Liver (tissue), 9 donors: ENCODE measurements around the gene CDC14A. TPM values are rescaled to one million over a fixed set of nuclear protein-coding genes. Genes with fewer than 3 reads are reported as not detected.

Experiments
- DNase-seq: peaks from one replicate; pipeline ENCODE4 v3.0.0-alpha.2; 2017; ENCODE audit warnings: low spot score
- H3K27ac ChIP-seq, 2 donors: one replicate each; pipeline ENCODE4 v1.7.0; 2013; ENCODE audit warnings: inconsistent platforms in 2 of 2, low read length in 2 of 2, control low read depth in 1 of 2, low read depth in 1 of 2, mild to moderate bottlenecking in 1 of 2
- H3K27me3 ChIP-seq, 4 donors: one replicate each; pipeline versions ENCODE4 v1.6.1 to v1.7.0; 2013; ENCODE audit warnings: low read length in 3 of 4, inconsistent platforms in 1 of 4, mild to moderate bottlenecking in 1 of 4, moderate library complexity in 1 of 4; ENCODE audit not compliant: control insufficient read depth in 4 of 4, insufficient read depth in 4 of 4
- H3K36me3 ChIP-seq, 4 donors: one replicate each; pipeline versions ENCODE4 v1.6.1 to v1.7.0; 2013; ENCODE audit warnings: low read length in 3 of 4, mild to moderate bottlenecking in 3 of 4, low read depth in 1 of 4, moderate library complexity in 1 of 4; ENCODE audit not compliant: control insufficient read depth in 4 of 4, insufficient read depth in 3 of 4
- H3K4me1 ChIP-seq, 4 donors: one replicate each; pipeline versions ENCODE4 v1.6.1 to v1.7.0; 2013; ENCODE audit warnings: low read length in 3 of 4, mild to moderate bottlenecking in 3 of 4, moderate library complexity in 1 of 4; ENCODE audit not compliant: control insufficient read depth in 4 of 4, insufficient read depth in 4 of 4
- H3K4me3 ChIP-seq, 3 donors: one replicate each; pipeline versions ENCODE4 v1.6.1 to v1.7.0; 2013; ENCODE audit warnings: low read length in 3 of 3, control low read depth in 1 of 3, low read depth in 1 of 3, mild to moderate bottlenecking in 1 of 3
- H3K9ac ChIP-seq, 2 donors: one replicate each; pipeline ENCODE4 v1.7.0; 2013; ENCODE audit warnings: low read length in 2 of 2, mild to moderate bottlenecking in 2 of 2, moderate library complexity in 2 of 2, control low read depth in 1 of 2, low read depth in 1 of 2
- H3K9me3 ChIP-seq, 4 donors: one replicate each; pipeline versions ENCODE4 v1.6.1 to v1.7.0; 2013; ENCODE audit warnings: low read length in 3 of 4; ENCODE audit not compliant: control insufficient read depth in 4 of 4
- CTCF ChIP-seq: fragments of 150-350 bp; IDR thresholded peaks from 2 replicates; pipeline ENCODE4 v1.5.1; 2017; ENCODE audit warnings: improper control_type of control experiment, low read depth, low read length; ENCODE audit not compliant: missing input control
- EGR1 ChIP-seq, 2 donors: IDR thresholded peaks; 2 replicates each; pipeline ENCODE4 v1.6.1; 2016 to 2018; ENCODE audit warnings: antibody characterized with exemption in 2 of 2, low read depth in 2 of 2
- FOXA1 ChIP-seq: IDR thresholded peaks from 2 replicates; pipeline ENCODE4 v1.6.1; 2016; ENCODE audit warnings: antibody characterized with exemption
- FOXA2 ChIP-seq: IDR thresholded peaks from 2 replicates; pipeline ENCODE4 v1.6.1; 2016; ENCODE audit warnings: antibody characterized with exemption
- GABPA ChIP-seq, 2 donors: IDR thresholded peaks in 1 of 2; conservative IDR thresholded peaks in 1 of 2; 2 replicates each; pipeline ENCODE4 v1.6.1; 2016; ENCODE audit warnings: antibody characterized with exemption in 2 of 2, mild to moderate bottlenecking in 1 of 2, moderate library complexity in 1 of 2
- HNF4A ChIP-seq, 2 donors: conservative IDR thresholded peaks; 2 replicates each; pipeline ENCODE4 v1.6.1; 2016; ENCODE audit warnings: antibody characterized with exemption in 2 of 2, mild to moderate bottlenecking in 2 of 2
- MAX ChIP-seq: IDR thresholded peaks from 2 replicates; pipeline ENCODE4 v1.6.1; 2016; ENCODE audit warnings: antibody characterized with exemption
- NR2F2 ChIP-seq: IDR thresholded peaks from 2 replicates; pipeline ENCODE4 v1.6.1; 2016; ENCODE audit warnings: antibody characterized with exemption
- RAD21 ChIP-seq, 2 donors: IDR thresholded peaks; 2 replicates each; pipeline ENCODE4 v1.6.1; 2016; ENCODE audit warnings: antibody characterized with exemption in 2 of 2, mild to moderate bottlenecking in 2 of 2
- REST ChIP-seq: IDR thresholded peaks from 2 replicates; pipeline ENCODE4 v1.6.1; 2016; ENCODE audit warnings: antibody characterized with exemption, mild to moderate bottlenecking
- RXRA ChIP-seq, 2 donors: IDR thresholded peaks; 2 replicates each; pipeline ENCODE4 v1.6.1; 2017 to 2018; ENCODE audit warnings: antibody characterized with exemption in 2 of 2, mild to moderate bottlenecking in 1 of 2
- SP1 ChIP-seq: IDR thresholded peaks from 2 replicates; pipeline ENCODE4 v1.6.1; 2018; ENCODE audit warnings: antibody characterized with exemption, mild to moderate bottlenecking
- YY1 ChIP-seq: IDR thresholded peaks from 2 replicates; pipeline ENCODE4 v1.6.1; 2016; ENCODE audit warnings: antibody characterized with exemption, mild to moderate bottlenecking
- WGBS: extraction: QIAGEN DNeasy Blood & Tissue Kit; methylation state at CpG from one replicate; pipeline ENCODE4 v1.1.7; 2013; 5-methylcytosine and 5-hydroxymethylcytosine counted together
- polyA plus RNA-seq, 2 donors: library from polyadenylated mRNA; stranded (reverse) in 1 of 2; unstranded in 1 of 2; fragments of 200-250 nt in 1 of 2; fragments of >200 nt in 1 of 2; fragmentation: Nextera tagmentation in 1 of 2; extraction: Ambion mirVana in 1 of 2; gene quantifications; one replicate each; pipeline versions ENCODE4 v1.2.1 to v1.2.3, GENCODE V29; 2013 to 2015
- total RNA-seq, 2 donors: library from RNA; depleted of rRNA; stranded (reverse); fragments of >200 nt; gene quantifications; one replicate each; pipeline ENCODE4 v1.2.3, GENCODE V29; 2014
- donor health status: healthy.
- donor health status: healthy.
- donor health status: healthy.
- donor health status: healthy.
- donor health status: healthy.

The CDC14A gene
- total and polyA plus RNA-seq, 4 donors = 0.39 to 4.1 (median 2.6) TPM

GRCh38 chr1:100430325-100430756 lies 78.0 kb downstream of the CDC14A start:
- no peak for DNase-seq
- H3K4me1 ChIP-seq = no peaks in the 10 kb centered on the region
- H3K36me3 ChIP-seq = no peaks in the 10 kb centered on the region
- 78% methylated on average over 2 of the region's 2 CpGs for WGBS
- no peak overlapping the region for H3K4me3 ChIP-seq
- TF ChIP-seq RXRA (IDR thresholded peaks at IDR 0.05) (no peak), NR2F2 (no peak), YY1 (no peak), CTCF (no peak), MAX (no peak), RAD21 (IDR thresholded peaks at IDR 0.05) (no peak), REST (no peak), FOXA1 (no peak), FOXA2 (no peak), GABPA (IDR thresholded peaks at IDR 0.05 in 1 of 2, conservative IDR thresholded peaks at IDR 0.05 in 1 of 2) (no peak), EGR1 (IDR thresholded peaks at IDR 0.05; ENCODE audit: low read depth in 2 of 2) (no peak), HNF4A (conservative IDR thresholded peaks at IDR 0.05) (no peak), SP1 (no peak)
- no peaks in the 10 kb centered on the region for H3K9me3 ChIP-seq
- no peak overlapping the region for H3K27ac ChIP-seq
- H3K27me3 ChIP-seq = no peaks in the 10 kb centered on the region
- no peak overlapping the region for H3K9ac ChIP-seq

GRCh38 chr1:100431954-100432353 lies 79.6 kb downstream of the CDC14A start:
- Histone ChIP-seq H3K27me3 (no peaks in the 10 kb centered on the region), H3K27ac (no peak overlapping the region), H3K9me3 (no peaks in the 10 kb centered on the region), H3K9ac (no peak overlapping the region), H3K4me1 (no peaks in the 10 kb centered on the region), H3K36me3 (no peaks in the 10 kb centered on the region), H3K4me3 (no peak overlapping the region)
- no peak for DNase-seq
- TF ChIP-seq GABPA (IDR thresholded peaks at IDR 0.05 in 1 of 2, conservative IDR thresholded peaks at IDR 0.05 in 1 of 2) (no peak), HNF4A (conservative IDR thresholded peaks at IDR 0.05) (no peak), RXRA (IDR thresholded peaks at IDR 0.05) (no peak), MAX (no peak)
- 95% methylated on average over 2 of the region's 2 CpGs for WGBS

- H3K4me3 ChIP-seq = no peak overlapping the region
- H3K27ac ChIP-seq = no peak overlapping the region
- no peak for DNase-seq
- H3K4me1 ChIP-seq = no peaks in the 10 kb centered on the region
- no peaks in the 10 kb centered on the region for H3K27me3 ChIP-seq
- H3K36me3 ChIP-seq = no peaks in the 10 kb centered on the region
- TF ChIP-seq REST (no peak), YY1 (no peak), HNF4A (conservative IDR thresholded peaks at IDR 0.05) (no peak), GABPA (IDR thresholded peaks at IDR 0.05 in 1 of 2, conservative IDR thresholded peaks at IDR 0.05 in 1 of 2) (no peak)
- H3K9me3 ChIP-seq = no peaks in the 10 kb centered on the region
- H3K9ac ChIP-seq = no peak overlapping the region
- 95% methylated on average over 1 of the region's 1 CpG for WGBS
These were observed 81.3 kb downstream of the CDC14A start for GRCh38 chr1:100433563-100433962.
